Activated CD4-positive, alpha-beta T cell treated with anti-CD3 and anti-CD28 coated beads, Interleukin-2, amount 10 ng/mL, durations not matched to agents 24 days and 14 days (primary cell): ENCODE results near the gene PRKCA. TPM values are rescaled to one million over a fixed set of nuclear protein-coding genes. Genes with fewer than 3 reads are reported as not detected.

Experiments used
- DNase-seq: peaks from one replicate; pipeline ENCODE4 v3.0.0; 2022
- H3K27ac Mint-ChIP-seq: one replicate; pipeline ENCODE4 v1.8.0; 2022; ENCODE audit warnings: mild to moderate bottlenecking, mixed read lengths
- H3K27me3 Mint-ChIP-seq: one replicate; pipeline ENCODE4 v1.8.0; 2022; ENCODE audit warnings: mixed read lengths
- H3K36me3 Mint-ChIP-seq: one replicate; pipeline ENCODE4 v1.8.0; 2022; ENCODE audit warnings: low read depth, mild to moderate bottlenecking, mixed read lengths
- H3K4me1 Mint-ChIP-seq: one replicate; pipeline ENCODE4 v1.8.0; 2021; ENCODE audit warnings: mixed read lengths
- H3K4me3 Mint-ChIP-seq: one replicate; pipeline ENCODE4 v1.8.0; 2022; ENCODE audit warnings: mild to moderate bottlenecking, moderate library complexity, mixed read lengths
- H3K9me3 Mint-ChIP-seq: one replicate; pipeline ENCODE4 v1.8.0; 2021; ENCODE audit warnings: mixed read lengths
- intact Hi-C: fragments of 100-400 bp; cut with micrococcal nuclease; formaldehyde crosslinking; loops from one replicate; pipeline ENCODE4 v1.15.1; 2023
- total RNA-seq: library from RNA; stranded (reverse); gene quantifications from 2 replicates; pipeline ENCODE4 v1.2.3, GENCODE V29; 2022

The PRKCA gene
- total RNA-seq, 1 donor from 2014 or later: 164 TPM

DNA sequence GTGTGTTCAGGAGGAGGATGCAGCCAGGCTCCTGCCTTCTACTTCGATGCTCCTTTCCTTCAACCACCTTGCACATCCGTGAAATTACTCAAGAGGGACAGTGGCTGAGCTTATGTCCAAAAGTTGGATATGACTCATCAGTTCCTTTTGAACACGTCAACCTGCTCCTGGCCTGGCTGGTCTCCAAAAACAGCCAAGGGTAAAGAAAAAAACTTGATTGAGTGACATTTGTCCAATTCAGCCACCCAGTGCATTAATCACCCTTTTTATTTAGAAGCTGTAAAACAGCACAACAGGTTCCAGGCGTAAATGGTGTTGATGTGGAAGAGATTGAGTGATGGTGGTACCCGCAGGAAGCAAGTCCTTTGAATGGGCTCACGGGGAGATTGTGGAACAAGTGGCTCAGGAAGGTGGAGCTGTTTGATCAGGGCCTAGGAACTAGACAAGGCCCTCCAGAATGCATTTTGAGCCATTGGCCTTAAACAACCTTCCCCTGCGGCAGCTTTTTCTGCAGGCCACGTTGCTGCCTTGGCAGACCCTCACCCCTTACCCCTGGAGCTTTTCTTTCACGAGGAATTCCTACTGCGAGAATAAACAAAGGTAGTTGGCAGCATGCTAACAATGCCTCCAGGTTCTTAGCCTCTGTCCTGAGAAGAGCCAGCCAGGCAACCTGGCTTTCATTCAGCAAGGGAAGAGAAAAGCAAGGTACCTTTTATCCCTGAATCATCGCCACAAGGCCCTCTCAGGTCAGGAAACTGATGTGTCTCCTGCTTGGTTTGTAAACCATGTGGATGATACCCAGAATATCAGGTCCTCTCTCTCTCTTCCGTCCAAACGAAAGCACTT lies 359.2 kb downstream of the PRKCA start:
- Mint-ChIP-seq H3K27me3 (no peaks in the 10 kb centered on the region), H3K36me3 (peaks cover 68% of the 10 kb centered on the region), H3K4me3 (no peak overlapping the region), H3K4me1 (peaks cover 42% of the 10 kb centered on the region), H3K9me3 (peaks cover 12% of the 10 kb centered on the region), H3K27ac (no peak overlapping the region)
- no peak for DNase-seq
- intact Hi-C loops: no loop called here

GRCh38 chr17:66662496-66662895 lies 360.1 kb downstream of the PRKCA start:
- peaks cover 13% of the 10 kb centered on the region for H3K9me3 Mint-ChIP-seq
- H3K4me1 Mint-ChIP-seq: peaks cover 51% of the 10 kb centered on the region
- intact Hi-C loops: no loop called here
- peaks cover 64% of the 10 kb centered on the region for H3K36me3 Mint-ChIP-seq
- DNase-seq: no peak
- no peak overlapping the region for H3K27ac Mint-ChIP-seq
- peaks cover 2% of the 10 kb centered on the region for H3K27me3 Mint-ChIP-seq
- H3K4me3 Mint-ChIP-seq: no peak overlapping the region

DNA sequence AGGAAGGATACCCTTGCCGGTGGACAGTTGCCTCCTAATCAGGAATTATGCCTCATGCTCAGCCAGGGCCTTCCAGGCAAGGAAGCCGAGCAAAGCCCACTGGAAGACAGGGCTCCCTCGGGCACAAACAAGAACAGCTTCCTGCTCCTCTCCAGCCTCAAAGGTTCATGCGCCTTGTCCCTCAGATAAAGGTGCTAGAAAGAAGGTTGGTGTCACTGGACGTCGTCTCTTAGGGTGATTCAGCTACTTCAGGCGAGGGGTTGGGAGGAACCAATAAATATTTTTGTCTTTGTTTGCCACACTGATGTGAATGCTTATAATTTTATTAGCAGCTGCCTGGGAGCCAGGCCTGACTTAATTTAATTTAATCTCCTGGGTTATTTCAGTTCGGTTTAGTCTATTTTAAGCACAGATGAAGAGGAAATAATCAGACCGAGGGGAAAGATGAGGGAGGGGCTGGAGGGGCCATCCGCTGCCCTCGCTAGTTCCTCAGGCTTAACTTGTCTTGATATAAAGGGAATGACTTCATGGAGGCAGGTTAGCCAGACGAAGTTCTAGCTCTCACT lies 360.7 kb downstream of the PRKCA start:
- no peak for DNase-seq
- H3K36me3 Mint-ChIP-seq: peaks cover 64% of the 10 kb centered on the region
- H3K9me3 Mint-ChIP-seq: peaks cover 11% of the 10 kb centered on the region
- intact Hi-C loops: no loop called here
- H3K4me3 Mint-ChIP-seq: no peak overlapping the region
- peaks cover 2% of the 10 kb centered on the region for H3K27me3 Mint-ChIP-seq
- H3K27ac Mint-ChIP-seq: no peak overlapping the region
- peaks cover 57% of the 10 kb centered on the region for H3K4me1 Mint-ChIP-seq

DNA sequence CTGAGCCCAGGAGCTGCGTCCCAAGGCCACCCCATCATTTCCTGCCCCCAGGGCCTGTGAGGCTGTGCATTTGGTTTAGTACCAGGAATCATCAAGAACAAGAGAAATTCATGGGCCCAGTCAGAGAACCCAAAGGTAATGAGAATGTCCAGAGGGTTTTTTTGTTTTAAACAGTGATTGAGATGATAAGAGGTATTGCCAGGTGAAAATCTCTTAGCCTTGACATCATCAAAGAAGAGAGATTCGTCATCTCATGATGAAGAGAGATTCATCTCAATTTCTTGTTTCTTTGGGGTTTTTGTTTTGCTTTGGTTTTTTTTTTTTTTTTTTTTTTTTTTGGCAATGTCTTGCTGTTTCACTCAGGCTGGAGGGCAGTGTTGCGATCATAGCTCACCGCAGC lies 361.9 kb downstream of the PRKCA start:
- Mint-ChIP-seq H3K4me3 (no peak overlapping the region), H3K4me1 (peaks cover 67% of the 10 kb centered on the region), H3K27ac (no peak overlapping the region), H3K27me3 (peaks cover 2% of the 10 kb centered on the region), H3K36me3 (peaks cover 63% of the 10 kb centered on the region), H3K9me3 (peaks cover 11% of the 10 kb centered on the region)
- intact Hi-C loops: no loop called here
- no peak for DNase-seq

DNA sequence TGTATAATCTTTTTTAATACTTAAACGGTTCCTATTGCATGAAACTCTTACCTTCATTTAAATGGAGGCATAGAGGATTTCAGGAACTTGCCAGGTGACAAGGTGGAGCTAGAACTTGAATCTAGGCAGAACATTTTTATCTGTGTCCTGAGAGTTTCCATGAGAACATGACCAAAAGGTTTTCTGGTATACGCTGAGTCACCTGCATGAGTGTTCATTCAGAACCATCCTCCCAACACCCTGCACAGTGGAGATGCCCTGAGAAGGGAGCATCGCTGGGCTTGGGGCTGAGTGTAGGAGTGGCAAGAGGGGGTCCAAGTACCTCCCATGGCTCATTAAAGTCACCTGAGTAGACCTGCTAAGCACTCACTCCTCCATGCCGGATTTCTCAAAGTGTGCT lies 362.8 kb downstream of the PRKCA start:
- no peak for DNase-seq
- Mint-ChIP-seq H3K27me3 (peaks cover 2% of the 10 kb centered on the region), H3K27ac (no peak overlapping the region), H3K4me3 (no peak overlapping the region), H3K4me1 (peaks cover 69% of the 10 kb centered on the region), H3K9me3 (peaks cover 7% of the 10 kb centered on the region), H3K36me3 (peaks cover 61% of the 10 kb centered on the region)
- intact Hi-C loops: loop anchor here (5.0 kb wide), 3 partner anchors 118 to 363 kb away; partner anchors contain the start of gene PRKCA

DNA sequence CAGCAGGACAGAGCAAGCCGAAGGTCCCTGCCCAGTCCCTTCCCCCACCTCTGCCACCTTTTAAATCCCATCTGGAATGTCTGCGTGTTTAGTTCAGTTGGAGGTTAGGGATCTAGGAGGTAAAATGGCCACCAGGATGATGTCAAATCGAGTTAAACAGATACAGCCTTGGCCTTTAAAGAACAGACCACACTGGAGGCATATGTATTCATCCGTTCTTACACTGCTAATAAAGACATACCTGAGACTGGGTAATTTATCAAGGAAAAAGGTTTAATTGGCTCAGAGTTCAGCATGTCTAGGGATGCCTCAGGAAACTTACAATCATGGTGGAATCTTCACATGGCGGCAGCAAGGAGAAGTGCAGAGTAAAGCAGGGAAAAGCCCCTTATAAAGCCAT lies 364.7 kb downstream of the PRKCA start:
- H3K27me3 Mint-ChIP-seq: peaks cover 2% of the 10 kb centered on the region
- no peak for DNase-seq
- intact Hi-C loops: loop anchor here (1.0 to 5.0 kb wide), 8 partner anchors 10 to 365 kb away; partner anchors contain the start of gene PRKCA
- H3K36me3 Mint-ChIP-seq: peaks cover 53% of the 10 kb centered on the region
- H3K4me3 Mint-ChIP-seq: peak overlapping the region; percentile 73
- H3K9me3 Mint-ChIP-seq: peaks cover 7% of the 10 kb centered on the region
- peak overlapping the region; percentile 91 for H3K27ac Mint-ChIP-seq
- H3K4me1 Mint-ChIP-seq: peaks cover 70% of the 10 kb centered on the region

DNA sequence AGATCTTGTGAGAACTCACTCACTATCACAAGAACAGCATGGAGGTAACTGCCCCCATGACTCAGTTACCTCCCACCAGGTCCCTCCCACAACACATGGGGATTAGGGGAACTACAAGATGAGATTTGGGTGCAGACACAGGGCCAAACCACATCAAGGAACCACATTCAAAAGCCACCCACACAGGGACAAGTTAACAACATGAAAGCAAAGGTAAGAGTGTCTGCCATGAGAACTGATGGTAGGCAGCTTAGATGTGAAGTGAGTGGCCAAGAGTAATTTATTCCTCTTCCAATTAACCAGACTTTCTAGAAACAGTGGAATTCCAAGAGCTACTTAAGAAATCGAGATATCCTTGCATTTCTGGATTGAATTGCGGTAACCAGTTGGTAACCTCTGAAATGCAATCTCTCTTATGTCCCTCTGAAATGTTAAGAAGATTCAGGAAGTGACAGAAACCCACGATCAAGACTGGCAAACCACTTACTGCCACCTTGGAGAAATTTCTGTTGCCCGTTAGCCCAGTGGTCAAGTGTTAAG lies 365.1 kb downstream of the PRKCA start:
- H3K36me3 Mint-ChIP-seq: peaks cover 49% of the 10 kb centered on the region
- H3K4me3 Mint-ChIP-seq: peak overlapping the region; percentile 73
- H3K9me3 Mint-ChIP-seq: peaks cover 7% of the 10 kb centered on the region
- peak; percentile 89 for DNase-seq
- H3K4me1 Mint-ChIP-seq: peaks cover 71% of the 10 kb centered on the region
- H3K27ac Mint-ChIP-seq: peak overlapping the region; percentile 91
- intact Hi-C loops: loop anchor here (1.0 to 5.0 kb wide), 8 partner anchors 10 to 365 kb away; partner anchors contain the start of gene PRKCA
- peaks cover 2% of the 10 kb centered on the region for H3K27me3 Mint-ChIP-seq

GRCh38 chr17:66670206-66670605 lies 367.8 kb downstream of the PRKCA start:
- H3K4me1 Mint-ChIP-seq: peaks cover 74% of the 10 kb centered on the region
- no peak overlapping the region for H3K4me3 Mint-ChIP-seq
- intact Hi-C loops: no loop called here
- no peak for DNase-seq
- H3K27ac Mint-ChIP-seq: no peak overlapping the region
- H3K27me3 Mint-ChIP-seq: peaks cover 2% of the 10 kb centered on the region
- H3K9me3 Mint-ChIP-seq: peaks cover 7% of the 10 kb centered on the region
- H3K36me3 Mint-ChIP-seq: peaks cover 39% of the 10 kb centered on the region

GRCh38 chr17:66671156-66671555 lies 368.7 kb downstream of the PRKCA start:
- intact Hi-C loops: no loop called here
- H3K9me3 Mint-ChIP-seq: peaks cover 7% of the 10 kb centered on the region
- peaks cover 68% of the 10 kb centered on the region for H3K4me1 Mint-ChIP-seq
- peaks cover 2% of the 10 kb centered on the region for H3K27me3 Mint-ChIP-seq
- peaks cover 35% of the 10 kb centered on the region for H3K36me3 Mint-ChIP-seq
- H3K4me3 Mint-ChIP-seq: no peak overlapping the region
- no peak for DNase-seq
- H3K27ac Mint-ChIP-seq: no peak overlapping the region

- H3K27ac Mint-ChIP-seq: peak overlapping the region; percentile 69
- H3K4me3 Mint-ChIP-seq: peak overlapping the region; percentile 63
- H3K4me1 Mint-ChIP-seq: peaks cover 60% of the 10 kb centered on the region
- DNase-seq: peak; percentile 86
- peaks cover 39% of the 10 kb centered on the region for H3K36me3 Mint-ChIP-seq
- peaks cover 6% of the 10 kb centered on the region for H3K9me3 Mint-ChIP-seq
- intact Hi-C loops: loop anchor here (1.0 kb wide), 1 partner anchor 418 kb away; no protein-coding TSS in a partner anchor
- no peaks in the 10 kb centered on the region for H3K27me3 Mint-ChIP-seq
Measured at GRCh38 chr17:66673668-66674276, 371.4 kb downstream of the PRKCA start.

DNA sequence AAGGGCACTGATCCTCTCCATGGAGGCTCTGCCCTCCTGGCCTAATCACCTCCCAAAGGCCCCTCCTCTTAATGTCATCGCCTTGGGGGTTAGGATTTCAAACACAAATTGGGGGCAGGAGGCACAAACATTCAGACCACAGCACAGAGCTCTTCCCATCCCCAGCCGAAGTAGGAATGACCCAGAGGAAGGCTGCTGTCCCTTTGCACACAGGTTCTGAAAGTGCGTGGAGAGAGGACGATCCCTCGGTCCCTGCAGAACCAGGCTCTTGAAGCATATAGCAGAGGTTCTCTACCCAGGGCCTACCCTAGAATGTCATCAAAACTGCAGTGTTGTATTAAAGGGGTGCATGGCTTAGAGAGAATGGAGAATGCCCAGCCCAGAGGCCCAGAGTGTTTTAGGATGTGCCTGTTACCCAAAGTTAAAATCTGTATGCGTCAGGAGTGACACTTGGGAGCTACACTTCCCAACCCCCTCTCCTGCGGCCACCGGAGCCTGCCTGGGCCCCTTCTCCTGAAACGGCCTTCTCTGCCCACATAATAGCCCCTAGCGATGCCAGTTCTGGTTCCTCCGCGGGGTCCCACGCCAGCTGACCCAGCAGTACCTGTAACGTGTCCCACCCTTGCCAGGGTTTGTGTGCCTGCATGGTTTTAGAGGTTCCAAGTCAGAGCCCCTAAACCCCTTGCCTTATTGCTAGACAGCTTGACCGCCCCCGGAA lies 373.0 kb downstream of the PRKCA start:
- Mint-ChIP-seq H3K27ac (peak overlapping the region; percentile 11), H3K9me3 (peaks cover 6% of the 10 kb centered on the region), H3K27me3 (no peaks in the 10 kb centered on the region), H3K36me3 (peaks cover 36% of the 10 kb centered on the region), H3K4me1 (peaks cover 58% of the 10 kb centered on the region), H3K4me3 (no peak overlapping the region)
- intact Hi-C loops: no loop called here
- DNase-seq: no peak

DNA sequence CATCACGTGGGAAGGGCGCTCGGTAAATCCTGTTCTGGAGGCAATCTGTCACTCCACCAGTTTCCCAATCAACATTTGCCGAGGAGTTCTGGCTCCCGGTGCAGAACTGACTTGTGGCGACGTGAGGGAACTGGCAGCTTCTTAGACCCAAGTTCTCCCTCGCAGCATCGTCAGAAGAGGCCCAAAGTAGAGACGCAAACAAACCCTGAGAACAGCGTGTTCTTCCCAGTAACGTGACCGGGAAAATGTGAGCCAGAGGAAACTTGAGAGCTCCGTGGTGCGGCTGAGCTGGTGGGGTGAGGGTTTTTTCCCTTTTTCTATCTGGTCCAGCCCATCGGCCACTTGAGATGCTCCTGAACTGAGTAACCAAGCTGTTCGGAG lies 373.6 kb downstream of the PRKCA start:
- intact Hi-C loops: no loop called here
- no peaks in the 10 kb centered on the region for H3K27me3 Mint-ChIP-seq
- H3K9me3 Mint-ChIP-seq: peaks cover 6% of the 10 kb centered on the region
- H3K27ac Mint-ChIP-seq: no peak overlapping the region
- no peak for DNase-seq
- peaks cover 36% of the 10 kb centered on the region for H3K36me3 Mint-ChIP-seq
- H3K4me1 Mint-ChIP-seq: peaks cover 58% of the 10 kb centered on the region
- no peak overlapping the region for H3K4me3 Mint-ChIP-seq

DNA sequence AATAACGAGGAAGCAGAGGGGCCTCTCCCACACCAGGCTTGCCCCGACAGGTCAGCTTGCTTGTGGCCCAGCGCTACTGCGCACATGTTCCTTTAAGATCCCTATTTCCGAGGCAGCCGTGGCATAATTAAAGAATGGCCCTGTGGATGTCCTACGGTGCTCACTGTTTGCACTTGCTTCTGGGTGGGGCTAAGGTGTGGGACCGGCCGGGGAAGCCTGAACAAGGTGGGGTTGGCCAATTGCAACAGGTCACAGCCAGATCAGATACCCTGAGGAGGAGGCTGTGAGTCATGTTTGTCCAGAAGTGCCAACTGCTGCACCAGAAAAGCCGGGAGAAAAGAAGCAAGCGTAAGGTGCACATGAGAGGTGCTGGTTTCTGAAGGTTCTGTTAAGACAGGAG lies 374.0 kb downstream of the PRKCA start:
- Mint-ChIP-seq H3K4me3 (no peak overlapping the region), H3K27ac (peak overlapping the region; percentile 60), H3K27me3 (no peaks in the 10 kb centered on the region), H3K36me3 (peaks cover 36% of the 10 kb centered on the region), H3K4me1 (peaks cover 57% of the 10 kb centered on the region), H3K9me3 (peaks cover 6% of the 10 kb centered on the region)
- intact Hi-C loops: no loop called here
- DNase-seq: no peak
